ENCODE results near the gene OR6B3.

The OR6B3 gene

GRCh38 chr2:240043279-240043989 lies 9.9 kb downstream of the OR6B3 start:
- DNase-seq = no peak

DNA sequence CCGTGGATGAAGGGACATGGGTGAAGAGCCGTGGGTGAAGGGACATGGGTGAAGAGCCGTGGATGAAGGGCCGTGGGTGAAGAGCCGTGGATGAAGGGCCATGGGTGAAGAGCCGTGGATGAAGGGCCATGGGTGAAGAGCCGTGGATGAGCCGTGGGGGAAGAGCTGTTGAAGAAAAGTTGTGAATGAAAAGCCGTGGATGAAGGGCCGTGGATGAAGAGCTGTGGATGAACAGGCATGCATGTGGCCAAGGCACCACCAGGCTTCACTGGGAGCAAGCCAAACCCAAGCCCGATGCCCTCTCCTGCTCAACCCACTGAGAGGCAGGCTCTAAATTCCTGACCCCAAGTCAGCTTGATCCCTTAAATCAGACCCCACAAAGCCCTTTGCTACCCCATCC lies 10.6 kb downstream of the OR6B3 start:
- DNase-seq = no peak

GRCh38 chr2:240041363-240041762 lies 12.0 kb downstream of the OR6B3 start:
- DNase-seq = no peak

DNA sequence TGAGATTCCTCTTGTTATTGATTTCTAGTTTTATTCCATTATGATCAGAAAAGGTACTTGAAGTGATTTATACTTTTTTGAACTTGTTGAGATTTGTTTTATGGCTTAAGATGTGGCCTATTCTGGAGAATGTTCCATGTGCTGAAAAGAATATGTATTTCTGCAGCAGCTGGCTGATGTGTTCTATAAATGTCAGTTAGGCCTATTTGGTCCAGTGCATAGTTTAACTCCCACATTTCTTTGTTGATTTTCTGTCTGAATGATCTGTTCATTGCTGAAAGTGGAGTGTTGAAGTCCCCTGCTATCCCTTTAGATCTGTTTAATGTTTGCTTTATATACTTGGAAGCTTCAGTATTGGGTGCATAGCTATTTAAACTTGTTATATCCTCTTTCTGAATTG lies 16.0 kb downstream of the OR6B3 start:
- no peak for DNase-seq

DNA sequence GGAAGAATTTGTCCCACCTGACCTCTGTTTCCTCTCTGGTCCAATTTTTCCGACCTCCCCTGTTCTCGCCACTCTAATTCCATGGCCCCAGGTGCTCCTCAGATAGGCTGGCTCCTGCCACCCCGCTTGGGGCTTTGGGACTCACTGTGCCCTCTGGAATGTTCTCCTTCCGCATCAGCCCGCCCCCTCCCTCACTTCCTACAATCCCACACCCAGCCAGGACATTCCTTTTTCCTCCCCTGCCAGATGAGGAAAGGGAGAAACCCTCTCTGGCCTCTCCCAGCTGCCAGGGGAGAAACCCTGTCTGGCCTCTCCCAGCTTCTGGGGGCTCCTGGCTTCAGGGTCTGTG lies 20.0 kb downstream of the OR6B3 start:
- no peak for DNase-seq

DNA sequence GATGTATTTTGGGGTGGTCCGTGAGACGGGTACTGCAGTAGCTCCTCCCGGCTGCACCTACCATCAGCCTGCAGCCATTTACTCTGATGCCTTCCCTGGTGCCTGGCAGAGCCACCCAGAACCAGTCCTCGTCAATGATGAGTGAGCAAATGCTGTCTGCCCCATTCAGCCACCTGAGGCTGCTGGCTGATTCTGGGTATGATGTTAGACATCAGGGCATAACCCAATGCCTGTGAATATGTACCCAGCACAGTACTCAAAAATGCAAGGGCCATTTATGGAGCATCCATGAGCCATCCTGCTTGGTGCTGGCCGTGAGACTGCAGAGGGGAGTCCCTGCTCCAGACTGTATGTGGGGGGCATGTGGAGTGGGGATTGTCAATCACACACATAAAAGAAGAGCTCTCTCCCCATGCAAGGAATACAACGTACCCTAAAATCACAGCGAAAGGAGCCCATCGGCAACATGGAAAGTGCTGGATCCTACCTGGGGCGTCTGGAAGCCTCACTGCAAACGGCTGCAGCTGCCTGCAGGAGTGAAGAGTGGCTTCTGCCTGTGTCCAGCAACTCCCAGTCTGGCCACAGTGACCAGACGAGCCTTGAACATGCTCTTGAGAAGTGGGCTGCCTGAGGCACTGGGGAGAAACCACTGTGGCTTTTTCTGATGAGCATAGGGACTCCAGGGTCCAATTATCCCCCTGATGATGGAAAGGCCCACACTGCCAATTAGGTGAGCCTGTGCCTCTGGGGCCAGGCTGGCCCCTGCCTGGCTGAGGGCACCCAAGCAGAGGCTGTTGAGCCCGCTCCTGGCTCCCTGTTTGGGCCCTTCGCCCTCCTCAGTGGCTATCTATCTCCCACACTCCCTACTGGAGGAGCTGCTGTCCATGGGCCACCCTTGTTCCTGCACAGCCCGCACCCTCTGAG lies 20.7 kb downstream of the OR6B3 start:
- no peak for DNase-seq

DNA sequence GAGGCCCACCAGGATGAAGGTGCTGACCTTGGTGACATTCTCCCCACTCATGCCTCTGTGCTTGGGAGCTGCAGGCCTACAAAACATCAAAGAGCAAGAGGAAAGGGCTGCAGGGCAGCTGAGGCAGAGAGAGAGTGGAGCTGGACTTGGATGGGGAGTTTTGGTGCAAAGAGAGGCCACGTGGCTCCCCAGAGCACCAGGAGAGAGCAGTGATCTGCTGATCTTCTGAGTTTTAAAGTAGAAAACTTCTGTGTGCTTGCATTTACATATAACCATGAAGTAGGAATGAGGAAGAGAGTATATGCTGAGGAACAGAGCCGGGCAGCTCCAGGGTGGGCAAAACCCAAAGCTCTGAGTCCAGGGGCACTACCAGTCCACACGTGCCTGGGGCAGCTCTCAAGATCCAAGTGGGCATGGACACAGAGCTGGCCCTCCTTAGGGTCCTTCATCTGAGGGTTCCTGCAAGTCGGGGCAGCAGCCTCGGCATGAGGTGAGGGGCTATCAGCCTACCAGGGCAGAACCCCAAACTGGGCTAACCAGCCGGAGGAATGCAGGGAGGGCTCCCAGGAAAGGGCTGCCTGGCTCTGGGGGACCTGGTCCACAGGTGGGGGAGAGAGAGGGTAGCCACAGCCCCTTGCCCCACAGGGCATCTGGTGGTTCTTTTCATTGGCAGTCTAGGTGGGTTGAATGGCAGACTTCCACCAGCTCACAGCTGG lies 22.8 kb downstream of the OR6B3 start, which contains the start of gene OR6B2:
TSS of gene OR6B2 (minus strand) at position 51 of the 716 bp plus-strand sequence. CDS start at position 51, 0 bp downstream.
- no peak for DNase-seq

GRCh38 chr2:240024766-240025165 lies 28.6 kb downstream of the OR6B3 start:
- no peak for DNase-seq

GRCh38 chr2:240023792-240024191 lies 29.5 kb downstream of the OR6B3 start:
- DNase-seq = no peak

DNA sequence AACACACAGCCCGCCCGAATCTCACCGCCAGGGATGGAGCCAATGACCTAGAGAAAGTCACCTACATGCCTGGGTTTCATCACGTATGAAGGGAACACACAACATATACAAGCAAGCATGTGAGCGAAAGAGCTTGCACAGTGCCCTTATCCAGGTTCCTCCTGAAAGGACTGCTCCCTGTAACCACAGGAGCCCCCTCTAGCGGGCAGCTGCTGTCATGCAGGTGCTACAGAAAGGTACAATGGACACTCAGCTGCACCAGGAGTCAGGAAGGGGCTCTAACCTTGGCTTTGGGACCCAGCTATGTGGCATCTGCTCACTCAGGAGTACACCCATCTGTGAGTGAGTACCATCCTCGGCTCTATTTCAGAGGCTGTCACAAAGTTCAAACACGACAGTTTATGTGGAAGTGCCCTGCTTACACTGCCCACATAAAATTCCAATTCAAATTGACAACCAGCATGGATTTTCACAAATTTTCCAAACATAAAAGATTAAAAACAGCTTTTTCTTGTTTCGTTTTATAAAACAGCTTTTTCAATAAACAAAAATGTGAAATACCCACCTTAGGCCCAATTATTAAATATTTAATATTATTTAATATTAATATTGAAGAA lies 31.7 kb downstream of the OR6B3 start:
- DNase-seq = no peak

GRCh38 chr2:240018071-240018750 lies 35.1 kb downstream of the OR6B3 start:
- no peak for DNase-seq

DNA sequence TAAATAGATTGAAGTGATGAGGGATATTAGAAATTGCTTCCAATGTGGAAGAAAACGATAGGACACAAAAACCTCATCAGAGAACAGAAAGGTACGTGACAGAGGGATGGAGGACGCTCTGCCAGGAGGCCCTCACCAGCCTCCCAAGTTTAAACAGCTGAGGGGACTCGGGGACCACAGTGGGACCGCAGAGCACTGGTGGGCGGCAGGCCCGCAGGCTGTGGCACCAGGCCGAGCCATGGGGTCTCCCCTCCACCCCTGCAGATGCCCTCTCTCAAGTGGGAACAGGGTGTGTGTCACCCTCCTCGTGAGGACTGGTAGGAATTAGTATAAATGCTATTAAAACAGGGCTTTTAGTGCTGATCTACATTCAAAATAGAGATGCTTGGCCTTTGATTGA lies 39.0 kb downstream of the OR6B3 start:
- no peak for DNase-seq

- DNase-seq = no peak
Observed at GRCh38 chr2:240013343-240013742, 40.0 kb downstream of the OR6B3 start.

DNA sequence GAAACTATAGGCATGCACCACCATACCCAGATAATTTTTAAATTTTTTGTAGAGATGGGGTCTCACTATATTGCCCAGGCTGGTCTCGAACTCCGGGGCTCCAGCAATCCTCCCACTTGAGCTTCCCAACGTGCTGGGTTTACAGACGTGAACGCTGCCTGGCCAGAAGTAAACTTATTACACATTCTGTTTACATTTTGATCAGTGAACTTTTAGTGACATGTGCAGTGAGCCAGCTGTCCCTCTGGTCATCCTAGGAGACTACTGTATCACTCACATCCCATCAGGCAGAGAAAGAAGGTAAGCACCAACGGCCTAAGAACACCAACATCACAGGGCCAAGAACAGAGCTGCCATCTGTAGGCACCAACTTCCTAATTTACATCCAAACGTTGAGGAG lies 50.3 kb downstream of the OR6B3 start:
- DNase-seq = no peak

DNA sequence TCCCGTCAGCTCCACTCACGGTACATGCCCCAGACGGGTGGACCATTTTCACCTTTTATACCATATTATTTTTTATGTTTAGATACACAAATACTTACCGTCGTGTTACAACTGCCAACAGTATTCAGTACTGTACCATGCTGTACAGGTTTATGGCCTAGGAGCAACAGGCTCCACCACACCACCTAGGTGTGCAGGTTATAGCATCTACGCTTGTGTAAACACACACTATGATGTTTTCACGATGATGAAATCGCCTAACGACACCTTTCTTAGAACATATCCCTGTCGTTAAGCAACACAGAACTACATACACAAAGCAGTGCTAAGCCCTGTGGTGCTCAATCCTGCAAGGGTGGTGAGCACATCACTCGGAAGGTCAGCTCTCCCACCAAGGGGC lies 52.6 kb downstream of the OR6B3 start:
- DNase-seq = no peak

GRCh38 chr2:239997686-239998409 lies 55.5 kb downstream of the OR6B3 start:
- no peak for DNase-seq

All from DMS79 (cell line).